ENCODE results near the gene TRAF3.
"Not testable (repeated sequence)": the region's sequence is repeated elsewhere in the genome, so short reads cannot be mapped to it uniquely, and the experiment has no call there.

Gene TRAF3

DNA sequence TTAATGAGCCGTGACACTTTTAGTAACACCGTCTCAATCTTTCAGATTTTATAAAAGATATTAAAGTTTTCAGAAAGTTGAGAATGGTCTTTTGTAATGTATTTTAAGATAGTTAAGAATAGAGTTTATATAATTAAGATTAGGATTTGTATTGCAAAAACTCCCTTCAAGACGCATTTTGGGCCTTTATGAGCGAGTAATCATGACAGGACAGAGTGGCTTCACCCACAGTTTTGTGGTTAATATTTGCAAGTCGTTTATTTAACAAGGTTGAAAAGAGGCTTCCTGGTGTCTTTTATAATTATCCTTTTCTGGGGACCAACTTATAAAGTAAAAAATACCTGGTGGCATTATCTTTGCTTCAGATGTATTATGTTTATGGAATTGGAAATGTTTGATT lies 44.0 kb downstream of the TRAF3 start:
- H3K4me1 ChIP-seq (ENCODE audit: control insufficient read depth, insufficient read depth, low read length) = no peaks in the 10 kb centered on the region
- H3K4me3 ChIP-seq (ENCODE audit: low read length) = no peak overlapping the region
- no peak overlapping the region for H3K27ac ChIP-seq (ENCODE audit: low read depth, low read length)
- H3K9ac ChIP-seq (ENCODE audit: low read length) = no peak overlapping the region
- H3K36me3 ChIP-seq (ENCODE audit: control insufficient read depth, insufficient read depth, low read length) = no peaks in the 10 kb centered on the region
- H3K27me3 ChIP-seq (ENCODE audit: control insufficient read depth, insufficient read depth, low read length) = no peaks in the 10 kb centered on the region

DNA sequence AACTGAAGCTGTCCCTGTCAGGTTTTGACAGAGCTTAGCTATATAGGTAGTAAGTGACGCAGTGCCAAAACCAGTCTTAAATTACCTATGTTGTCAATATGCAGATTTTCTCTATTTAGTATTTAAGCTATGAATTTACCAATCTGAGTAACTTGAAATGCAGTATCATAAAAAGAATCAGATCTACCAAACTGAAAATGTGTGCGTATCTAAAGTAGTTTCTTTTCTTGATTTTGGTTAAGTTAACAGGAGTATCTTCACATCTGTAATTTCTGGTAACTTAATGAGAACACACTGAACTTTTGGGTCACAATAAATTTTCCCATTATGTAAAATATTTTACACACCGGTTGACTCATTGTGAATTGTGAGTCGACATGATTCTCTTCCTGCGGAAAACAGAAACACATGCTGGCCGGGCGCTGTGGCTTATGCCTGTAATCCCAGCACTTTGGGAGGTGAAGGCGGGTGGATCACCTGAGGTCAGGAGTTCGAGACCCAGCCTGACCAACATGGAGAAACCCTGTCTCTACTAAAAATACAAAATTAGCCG lies 45.1 kb downstream of the TRAF3 start:
- Histone ChIP-seq H3K27ac (ENCODE audit: low read depth, low read length) (no peak overlapping the region), H3K36me3 (ENCODE audit: control insufficient read depth, insufficient read depth, low read length) (no peaks in the 10 kb centered on the region), H3K4me1 (ENCODE audit: control insufficient read depth, insufficient read depth, low read length) (no peaks in the 10 kb centered on the region)

DNA sequence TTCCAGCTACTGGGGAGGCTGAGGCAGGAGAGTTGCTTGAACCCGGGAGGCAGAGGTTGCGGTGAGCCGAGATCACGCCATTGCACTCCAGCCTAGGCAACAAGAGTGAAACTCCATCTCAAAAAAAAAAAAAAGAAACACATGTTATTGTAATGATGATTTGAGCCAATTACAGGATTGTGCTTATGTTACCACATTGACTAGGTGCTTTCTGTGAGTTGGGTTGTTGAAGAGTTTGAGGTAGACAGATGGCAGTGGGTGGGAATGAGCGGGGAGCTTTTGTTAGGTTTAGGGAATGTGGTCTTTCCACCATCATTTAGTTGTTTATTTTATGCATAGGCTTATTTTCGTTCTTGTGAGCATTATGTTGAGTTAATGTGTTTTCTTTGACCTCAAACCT lies 45.6 kb downstream of the TRAF3 start:
- H3K27ac ChIP-seq (ENCODE audit: low read depth, low read length); H3K36me3 ChIP-seq (ENCODE audit: control insufficient read depth, insufficient read depth, low read length); H3K4me1 ChIP-seq (ENCODE audit: control insufficient read depth, insufficient read depth, low read length); H3K4me3 ChIP-seq (ENCODE audit: low read length); H3K9ac ChIP-seq (ENCODE audit: low read length); H3K27me3 ChIP-seq (ENCODE audit: control insufficient read depth, insufficient read depth, low read length): not testable (repeated sequence)

More for the DNA sequence above, 45.1 kb downstream of the TRAF3 start:
- Histone ChIP-seq H3K9ac (ENCODE audit: low read length) (no peak overlapping the region), H3K4me3 (ENCODE audit: low read length) (no peak overlapping the region), H3K27me3 (ENCODE audit: control insufficient read depth, insufficient read depth, low read length) (no peaks in the 10 kb centered on the region)

DNA sequence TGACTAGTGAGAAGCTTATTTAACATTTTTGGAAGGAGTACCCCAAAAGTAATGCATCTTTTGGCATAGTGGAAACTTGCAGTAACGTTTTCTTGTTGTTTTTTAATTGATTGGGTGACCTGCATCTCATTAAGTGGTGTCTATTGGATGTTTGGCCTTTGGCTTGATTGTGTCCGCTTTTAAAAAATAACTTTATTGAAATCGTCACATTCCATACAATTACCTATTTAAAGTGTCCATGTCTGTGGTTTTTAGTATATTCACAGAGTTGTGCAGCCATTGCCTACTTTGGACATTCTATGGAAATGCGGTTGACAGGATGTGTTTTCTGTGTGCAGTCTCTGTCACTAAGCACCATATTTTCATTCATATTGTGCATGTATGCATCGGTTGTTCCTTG lies 46.3 kb downstream of the TRAF3 start:
- Histone ChIP-seq H3K9ac (ENCODE audit: low read length) (no peak overlapping the region), H3K36me3 (ENCODE audit: control insufficient read depth, insufficient read depth, low read length) (no peaks in the 10 kb centered on the region), H3K4me1 (ENCODE audit: control insufficient read depth, insufficient read depth, low read length) (no peaks in the 10 kb centered on the region), H3K4me3 (ENCODE audit: low read length) (no peak overlapping the region), H3K27me3 (ENCODE audit: control insufficient read depth, insufficient read depth, low read length) (no peaks in the 10 kb centered on the region), H3K27ac (ENCODE audit: low read depth, low read length) (no peak overlapping the region)

DNA sequence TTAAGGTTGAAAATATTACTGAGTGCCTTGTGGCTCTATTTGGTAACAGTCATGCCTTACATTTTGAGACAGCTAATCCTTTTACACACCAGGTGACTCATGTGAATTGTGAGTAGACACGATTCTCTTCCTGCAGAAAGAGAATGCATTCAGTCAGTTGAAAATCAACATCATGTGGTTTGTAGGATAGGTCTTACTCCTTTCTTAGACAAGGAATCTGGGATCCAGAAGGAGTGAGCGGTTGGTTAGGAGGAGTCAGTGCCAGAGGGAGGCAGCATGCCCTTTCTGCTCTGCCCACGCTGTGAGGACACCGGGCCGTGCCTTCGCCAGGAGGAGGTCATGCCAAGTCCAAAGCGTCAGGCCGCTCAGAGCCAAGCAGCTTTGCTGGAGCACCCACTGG lies 47.6 kb downstream of the TRAF3 start:
- no peak overlapping the region for H3K9ac ChIP-seq (ENCODE audit: low read length)
- H3K27ac ChIP-seq (ENCODE audit: low read depth, low read length) = no peak overlapping the region
- H3K27me3 ChIP-seq (ENCODE audit: control insufficient read depth, insufficient read depth, low read length) = no peaks in the 10 kb centered on the region
- no peaks in the 10 kb centered on the region for H3K36me3 ChIP-seq (ENCODE audit: control insufficient read depth, insufficient read depth, low read length)
- H3K4me3 ChIP-seq (ENCODE audit: low read length) = no peak overlapping the region
- no peaks in the 10 kb centered on the region for H3K4me1 ChIP-seq (ENCODE audit: control insufficient read depth, insufficient read depth, low read length)

DNA sequence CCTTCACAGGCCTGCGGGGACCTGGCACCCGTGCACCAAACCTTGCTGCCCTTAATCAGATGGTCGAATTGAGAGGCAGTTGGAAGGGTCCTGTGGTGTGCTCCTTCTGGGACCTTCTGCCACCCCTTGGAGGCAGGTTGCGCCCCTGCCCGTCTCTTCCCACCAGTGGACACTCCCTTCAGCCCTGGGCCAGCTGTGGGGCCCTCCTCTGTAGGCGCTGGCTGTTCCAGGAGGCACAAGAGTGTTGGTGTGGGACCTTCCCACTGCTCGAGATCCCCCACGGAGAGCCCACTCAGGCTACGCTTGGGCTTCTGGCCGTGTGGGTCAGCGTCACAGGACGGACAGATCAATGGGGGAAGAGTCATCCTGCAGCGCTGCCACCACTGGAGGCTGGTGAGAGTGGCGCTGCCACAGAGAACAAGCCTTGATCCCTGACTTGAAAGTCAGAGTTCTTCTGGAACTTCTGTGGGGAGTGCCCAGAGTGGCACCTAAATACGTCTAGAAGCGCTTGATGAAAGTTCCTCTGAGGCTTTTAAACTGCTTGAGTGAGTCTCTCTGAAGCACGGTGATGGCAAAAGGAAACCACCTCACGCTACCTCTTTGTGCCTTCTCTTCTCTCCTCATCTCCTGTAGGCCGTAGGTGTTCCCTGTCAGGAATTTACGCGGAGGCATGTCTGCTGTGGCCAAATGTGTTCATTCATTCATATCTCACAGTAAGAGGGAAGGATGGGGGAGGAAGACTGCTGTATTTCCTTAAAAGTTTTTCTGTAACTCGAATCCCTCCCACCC lies 48.3 kb downstream of the TRAF3 start:
- Histone ChIP-seq H3K4me1 (ENCODE audit: control insufficient read depth, insufficient read depth, low read length) (no peaks in the 10 kb centered on the region), H3K9ac (ENCODE audit: low read length) (no peak overlapping the region), H3K4me3 (ENCODE audit: low read length) (no peak overlapping the region), H3K27me3 (ENCODE audit: control insufficient read depth, insufficient read depth, low read length) (no peaks in the 10 kb centered on the region), H3K27ac (ENCODE audit: low read depth, low read length) (no peak overlapping the region), H3K36me3 (ENCODE audit: control insufficient read depth, insufficient read depth, low read length) (no peaks in the 10 kb centered on the region)

DNA sequence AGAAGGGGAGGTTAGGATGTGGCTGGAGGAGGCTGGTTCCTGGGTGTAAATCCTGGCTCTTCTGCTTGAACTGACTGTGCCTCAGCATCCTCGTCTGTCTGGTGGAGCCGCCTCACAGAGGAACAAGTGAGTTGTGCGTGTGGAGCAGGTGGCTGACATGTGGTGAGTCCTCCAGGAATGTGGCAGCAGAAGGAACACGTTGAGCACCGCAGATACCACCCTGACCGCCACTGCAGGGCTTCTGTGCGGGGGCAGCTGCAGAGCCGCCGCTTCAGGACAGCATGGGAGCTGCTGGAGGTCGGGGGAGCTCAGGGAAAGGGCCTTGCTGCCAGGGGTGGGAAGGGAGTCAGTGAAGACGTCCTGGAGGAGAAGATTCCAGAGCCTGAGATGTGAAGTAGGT lies 48.9 kb downstream of the TRAF3 start:
- H3K27ac ChIP-seq (ENCODE audit: low read depth, low read length) = no peak overlapping the region
- no peak overlapping the region for H3K9ac ChIP-seq (ENCODE audit: low read length)
- no peaks in the 10 kb centered on the region for H3K4me1 ChIP-seq (ENCODE audit: control insufficient read depth, insufficient read depth, low read length)
- H3K4me3 ChIP-seq (ENCODE audit: low read length) = no peak overlapping the region
- no peaks in the 10 kb centered on the region for H3K36me3 ChIP-seq (ENCODE audit: control insufficient read depth, insufficient read depth, low read length)
- no peaks in the 10 kb centered on the region for H3K27me3 ChIP-seq (ENCODE audit: control insufficient read depth, insufficient read depth, low read length)

DNA sequence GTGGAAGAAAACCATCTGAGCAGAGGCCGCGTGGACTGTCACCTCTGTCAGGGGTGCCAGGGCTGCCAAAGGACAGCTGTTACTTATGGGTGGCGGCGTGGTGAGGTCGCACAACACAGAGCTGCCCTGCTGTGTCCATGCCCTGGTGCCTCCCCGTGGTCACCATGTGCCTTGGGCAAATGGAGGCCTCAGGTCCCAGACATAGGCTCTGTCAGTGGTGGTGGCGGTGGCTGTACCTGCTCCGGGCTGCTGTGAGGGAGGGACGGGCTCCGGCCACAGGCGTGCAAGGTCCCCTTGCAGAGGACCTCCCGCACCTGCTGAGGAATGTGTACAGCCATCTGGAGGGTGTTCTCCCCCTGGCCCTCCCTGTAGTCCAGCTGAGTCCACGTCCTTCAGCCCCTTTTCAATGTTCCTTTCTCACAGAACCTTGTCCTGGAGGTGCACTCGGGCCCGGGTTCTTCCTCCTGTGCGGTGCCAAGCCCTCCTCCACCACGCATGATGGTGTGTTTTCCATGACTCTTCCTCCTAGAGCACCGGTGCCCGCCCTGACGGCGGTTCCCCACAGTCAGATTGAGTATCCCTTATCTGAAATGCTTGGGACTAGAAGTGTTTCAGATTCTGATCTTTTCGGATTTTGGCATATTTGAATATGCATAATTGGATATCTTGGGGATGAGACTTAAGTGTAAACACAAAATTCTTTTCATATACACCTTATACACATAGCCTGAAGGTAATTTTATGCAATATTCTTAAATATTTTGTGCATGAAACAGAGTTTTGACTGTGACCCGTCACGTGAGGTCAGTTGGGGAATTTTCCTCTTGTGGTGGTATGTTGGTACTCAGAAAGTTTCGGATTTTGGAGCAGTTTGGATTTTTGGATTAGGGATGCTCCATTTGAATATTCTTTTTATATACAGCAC lies 49.8 kb downstream of the TRAF3 start:
- no peaks in the 10 kb centered on the region for H3K4me1 ChIP-seq (ENCODE audit: control insufficient read depth, insufficient read depth, low read length)
- no peaks in the 10 kb centered on the region for H3K27me3 ChIP-seq (ENCODE audit: control insufficient read depth, insufficient read depth, low read length)
- no peak overlapping the region for H3K9ac ChIP-seq (ENCODE audit: low read length)
- no peaks in the 10 kb centered on the region for H3K36me3 ChIP-seq (ENCODE audit: control insufficient read depth, insufficient read depth, low read length)
- H3K27ac ChIP-seq (ENCODE audit: low read depth, low read length) = no peak overlapping the region
- H3K4me3 ChIP-seq (ENCODE audit: low read length) = no peak overlapping the region

DNA sequence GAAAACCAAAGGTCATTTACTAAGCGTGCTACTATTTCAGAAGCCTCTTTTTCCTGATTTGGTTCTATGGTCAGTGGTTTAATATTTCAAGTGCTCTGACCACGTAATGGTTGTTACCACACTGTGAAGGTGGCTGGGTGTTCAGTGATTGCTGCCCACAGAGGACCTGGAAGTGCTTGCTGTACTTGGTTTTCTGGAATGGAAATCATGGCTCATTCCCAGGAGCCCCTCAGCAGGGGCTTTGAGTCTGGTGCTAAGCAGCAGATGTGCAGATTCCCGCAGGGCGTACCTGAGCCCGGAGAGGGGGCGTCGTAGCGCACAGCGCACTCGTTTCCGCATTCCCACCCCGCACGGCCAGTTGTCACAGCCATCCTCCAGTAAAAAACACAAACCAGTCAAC lies 50.5 kb downstream of the TRAF3 start:
- Histone ChIP-seq H3K36me3 (ENCODE audit: control insufficient read depth, insufficient read depth, low read length) (no peaks in the 10 kb centered on the region), H3K9ac (ENCODE audit: low read length) (no peak overlapping the region), H3K27me3 (ENCODE audit: control insufficient read depth, insufficient read depth, low read length) (no peaks in the 10 kb centered on the region), H3K4me3 (ENCODE audit: low read length) (no peak overlapping the region), H3K27ac (ENCODE audit: low read depth, low read length) (no peak overlapping the region), H3K4me1 (ENCODE audit: control insufficient read depth, insufficient read depth, low read length) (no peaks in the 10 kb centered on the region)

DNA sequence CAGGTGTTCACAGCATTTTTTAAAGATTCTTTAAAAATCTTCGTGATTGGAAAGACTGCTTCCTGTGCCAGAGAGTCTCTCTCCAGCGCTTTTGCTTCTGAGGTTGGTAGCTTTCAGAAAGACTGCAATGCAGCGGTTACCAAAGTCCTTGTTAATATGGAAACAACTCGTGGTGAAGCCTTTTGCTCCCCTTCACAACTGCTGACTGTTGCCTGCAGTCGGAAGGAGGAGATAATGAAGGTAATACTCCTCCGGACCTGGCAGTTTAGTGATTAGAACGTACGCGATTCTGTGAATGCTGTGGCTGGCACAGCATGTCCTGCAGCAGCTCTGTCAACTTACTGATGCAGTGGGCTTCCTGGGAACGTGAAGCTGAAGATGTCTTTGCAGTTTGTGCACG lies 50.9 kb downstream of the TRAF3 start:
- no peak overlapping the region for H3K4me3 ChIP-seq (ENCODE audit: low read length)
- H3K27ac ChIP-seq (ENCODE audit: low read depth, low read length) = no peak overlapping the region
- H3K4me1 ChIP-seq (ENCODE audit: control insufficient read depth, insufficient read depth, low read length) = no peaks in the 10 kb centered on the region
- no peaks in the 10 kb centered on the region for H3K36me3 ChIP-seq (ENCODE audit: control insufficient read depth, insufficient read depth, low read length)
- no peak overlapping the region for H3K9ac ChIP-seq (ENCODE audit: low read length)
- H3K27me3 ChIP-seq (ENCODE audit: control insufficient read depth, insufficient read depth, low read length) = no peaks in the 10 kb centered on the region

DNA sequence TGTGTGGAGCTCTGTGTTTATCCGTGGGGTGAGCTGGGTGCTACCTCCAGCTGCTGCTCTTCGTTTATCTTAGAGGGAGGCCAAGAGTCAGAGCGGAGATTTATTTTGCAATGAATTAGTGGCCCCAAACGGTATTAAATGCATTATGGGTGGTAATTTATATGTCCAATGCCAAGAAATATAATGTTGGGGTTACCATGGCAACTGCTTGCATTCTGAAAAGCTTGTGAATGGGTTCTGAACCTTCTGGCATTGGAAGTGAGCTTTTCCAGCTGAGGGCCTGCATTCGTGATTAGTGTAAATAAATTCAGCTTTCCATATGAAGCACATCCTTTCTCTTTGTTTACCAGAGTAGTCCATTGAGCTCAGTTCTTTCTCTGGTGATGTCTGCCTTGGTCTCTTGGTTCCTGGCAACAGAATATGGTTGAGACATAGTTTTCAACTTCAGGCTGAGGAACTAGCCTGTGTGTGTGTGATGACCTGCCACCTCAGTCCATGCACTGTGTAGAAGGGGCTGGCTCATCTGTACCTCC lies 51.8 kb downstream of the TRAF3 start:
- no peak overlapping the region for H3K4me3 ChIP-seq (ENCODE audit: low read length)
- no peak overlapping the region for H3K9ac ChIP-seq (ENCODE audit: low read length)
- H3K36me3 ChIP-seq (ENCODE audit: control insufficient read depth, insufficient read depth, low read length) = no peaks in the 10 kb centered on the region
- H3K27ac ChIP-seq (ENCODE audit: low read depth, low read length) = no peak overlapping the region
- no peaks in the 10 kb centered on the region for H3K27me3 ChIP-seq (ENCODE audit: control insufficient read depth, insufficient read depth, low read length)
- no peaks in the 10 kb centered on the region for H3K4me1 ChIP-seq (ENCODE audit: control insufficient read depth, insufficient read depth, low read length)

DNA sequence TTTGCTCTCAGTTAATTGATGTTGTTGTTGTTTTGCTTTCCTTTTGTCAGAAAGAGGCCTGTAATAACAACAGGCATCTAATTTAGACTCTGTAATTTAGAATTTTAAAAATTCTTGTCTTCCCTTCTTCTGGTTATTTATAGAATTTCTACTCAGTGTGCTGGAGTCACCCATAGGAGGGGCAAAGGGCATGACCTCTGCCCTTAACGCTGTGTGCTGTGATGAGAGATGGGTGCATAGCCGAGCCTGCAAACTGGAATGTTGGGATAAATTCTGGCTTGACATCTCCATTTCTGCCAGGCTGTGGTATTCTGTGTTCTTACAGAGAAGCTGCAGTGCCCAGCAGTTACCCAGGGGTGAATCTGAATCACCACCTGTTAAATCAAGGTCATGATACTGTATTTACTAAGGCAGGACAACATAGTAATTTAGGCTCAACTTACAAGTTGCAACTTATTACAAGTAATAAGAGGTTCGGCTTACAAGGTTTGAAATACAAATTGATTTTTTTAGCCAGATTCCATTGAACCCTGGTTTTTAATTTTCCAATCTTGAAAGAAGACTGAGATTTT lies 53.3 kb downstream of the TRAF3 start:
- Histone ChIP-seq H3K4me3 (ENCODE audit: low read length) (no peak overlapping the region), H3K27ac (ENCODE audit: low read depth, low read length) (no peak overlapping the region), H3K27me3 (ENCODE audit: control insufficient read depth, insufficient read depth, low read length) (no peaks in the 10 kb centered on the region), H3K4me1 (ENCODE audit: control insufficient read depth, insufficient read depth, low read length) (no peaks in the 10 kb centered on the region), H3K9ac (ENCODE audit: low read length) (no peak overlapping the region), H3K36me3 (ENCODE audit: control insufficient read depth, insufficient read depth, low read length) (no peaks in the 10 kb centered on the region)

Measured in rectal smooth muscle tissue (tissue), 1 donor.